HepG2 (cell line): ENCODE measurements around the gene MORN5.

ENCODE experiments used
- ATF6 ChIP-seq: sonication (generic); formaldehyde crosslinking; conservative IDR thresholded peaks from 2 replicates; pipeline ENCODE4 v1.4.0; 2020; ENCODE audit warnings: missing genetic modification reagents
- BCL3 ChIP-seq: sonication (generic); formaldehyde crosslinking; IDR thresholded peaks from 2 replicates; pipeline ENCODE4 v1.5.1; 2020; ENCODE audit warnings: mild to moderate bottlenecking, missing genetic modification reagents, moderate library complexity
- CEBPB ChIP-seq: IDR thresholded peaks from 2 replicates; pipeline ENCODE4 v1.6.1; 2011; ENCODE audit warnings: low read depth, low read length, improper control_type of control experiment, borderline replicate concordance
- CERS6 ChIP-seq: sonication (generic); formaldehyde crosslinking; IDR thresholded peaks from 2 replicates; pipeline ENCODE4 v1.5.0; 2020; ENCODE audit warnings: missing genetic modification reagents
- CTCF ChIP-seq: sonication (generic); formaldehyde crosslinking; IDR thresholded peaks from 2 replicates; pipeline ENCODE4 v1.5.0; 2020; ENCODE audit warnings: mild to moderate bottlenecking, missing genetic modification reagents, moderate library complexity
- EP300 ChIP-seq, 3 experiments: sonication (generic) in 1 of 3; formaldehyde crosslinking in 1 of 3; IDR thresholded peaks; 2 replicates each; pipeline versions ENCODE4 v1.5.1 to v1.6.1; 2011 to 2020; ENCODE audit warnings: low read depth in 2 of 3, low read length in 2 of 3, borderline replicate concordance in 1 of 3, improper control_type of control experiment in 1 of 3, mild to moderate bottlenecking in 1 of 3, missing genetic modification reagents in 1 of 3, moderate library complexity in 1 of 3
- GABPA ChIP-seq, 2 experiments: IDR thresholded peaks; 2 replicates each; pipeline ENCODE4 v1.6.1; 2011 to 2016; ENCODE audit warnings: low read depth in 2 of 2, low read length in 1 of 2, missing biosample characterization in 1 of 2, missing genetic modification characterization in 1 of 2
- GTF2F1 ChIP-seq: fragments of 150-350 bp; IDR thresholded peaks from 2 replicates; pipeline ENCODE4 v1.6.1; 2014; ENCODE audit warnings: low read length
- NFYB ChIP-seq: sonication (generic); formaldehyde crosslinking; IDR thresholded peaks from 2 replicates; pipeline ENCODE4 v1.4.0; 2020; ENCODE audit warnings: missing genetic modification reagents
- POLR2AphosphoS2 ChIP-seq: IDR thresholded peaks from 2 replicates; pipeline ENCODE4 v1.6.1; 2011; ENCODE audit warnings: low read depth, low read length, improper control_type of control experiment
- RAD21 ChIP-seq: fragments of 450-650 bp; formaldehyde crosslinking; IDR thresholded peaks from 2 replicates; pipeline ENCODE4 v1.5.0; 2020; ENCODE audit warnings: mild to moderate bottlenecking
- ZNF263 ChIP-seq: sonication (generic); formaldehyde crosslinking; IDR thresholded peaks from 2 replicates; pipeline ENCODE4 v1.4.0; 2020; ENCODE audit warnings: missing genetic modification reagents
- ZNF431 ChIP-seq: sonication (generic); formaldehyde crosslinking; IDR thresholded peaks from 2 replicates; pipeline ENCODE4 v1.9.0; 2022; ENCODE audit warnings: missing genetic modification reagents, low read depth, mild to moderate bottlenecking, borderline replicate concordance

- no peak for TF ChIP-seq ZNF263 (CRISPR knock-in tag)
- TF ChIP-seq RAD21 (CRISPR knock-in tag) = no peak
- TF ChIP-seq EP300 (IDR thresholded peaks at IDR 0.05; ENCODE audit: low read depth in 2 of 2, low read length in 2 of 2) = no peak
- TF ChIP-seq EP300 (CRISPR knock-in tag; IDR thresholded peaks at IDR 0.05; ENCODE audit: borderline replicate concordance) = no peak
- no peak for TF ChIP-seq GTF2F1
- no peak for TF ChIP-seq CEBPB
- TF ChIP-seq ATF6 (CRISPR knock-in tag) = no peak
- TF ChIP-seq BCL3 (CRISPR knock-in tag) = no peak
- no peak for TF ChIP-seq GABPA (IDR thresholded peaks at IDR 0.05; ENCODE audit: low read depth, low read length)
- no peak for TF ChIP-seq GABPA (CRISPR knock-in tag; IDR thresholded peaks at IDR 0.05; ENCODE audit: low read depth)
- TF ChIP-seq CERS6 = no peak
- no peak for TF ChIP-seq NFYB (CRISPR knock-in tag)
- no peak for TF ChIP-seq CTCF (CRISPR knock-in tag)
- TF ChIP-seq POLR2AphosphoS2 = no peak
- no peak for TF ChIP-seq ZNF431 (CRISPR knock-in tag)
These were observed 54.8 kb downstream of the MORN5 start for GRCh38 chr9:122214507-122214906.
